ENCODE measurements around the gene GPR173. TPM values are rescaled to one million over a fixed set of nuclear protein-coding genes. Genes with fewer than 3 reads are reported as not detected.

Gene GPR173
- total and polyA plus RNA-seq, 2 experiments from 2014 or later = 0.92 to 7.7 TPM

GRCh38 chrX:53089224-53089842, 40.7 kb downstream of the GPR173 start (continued):
- TF ChIP-seq, protein P1, sequence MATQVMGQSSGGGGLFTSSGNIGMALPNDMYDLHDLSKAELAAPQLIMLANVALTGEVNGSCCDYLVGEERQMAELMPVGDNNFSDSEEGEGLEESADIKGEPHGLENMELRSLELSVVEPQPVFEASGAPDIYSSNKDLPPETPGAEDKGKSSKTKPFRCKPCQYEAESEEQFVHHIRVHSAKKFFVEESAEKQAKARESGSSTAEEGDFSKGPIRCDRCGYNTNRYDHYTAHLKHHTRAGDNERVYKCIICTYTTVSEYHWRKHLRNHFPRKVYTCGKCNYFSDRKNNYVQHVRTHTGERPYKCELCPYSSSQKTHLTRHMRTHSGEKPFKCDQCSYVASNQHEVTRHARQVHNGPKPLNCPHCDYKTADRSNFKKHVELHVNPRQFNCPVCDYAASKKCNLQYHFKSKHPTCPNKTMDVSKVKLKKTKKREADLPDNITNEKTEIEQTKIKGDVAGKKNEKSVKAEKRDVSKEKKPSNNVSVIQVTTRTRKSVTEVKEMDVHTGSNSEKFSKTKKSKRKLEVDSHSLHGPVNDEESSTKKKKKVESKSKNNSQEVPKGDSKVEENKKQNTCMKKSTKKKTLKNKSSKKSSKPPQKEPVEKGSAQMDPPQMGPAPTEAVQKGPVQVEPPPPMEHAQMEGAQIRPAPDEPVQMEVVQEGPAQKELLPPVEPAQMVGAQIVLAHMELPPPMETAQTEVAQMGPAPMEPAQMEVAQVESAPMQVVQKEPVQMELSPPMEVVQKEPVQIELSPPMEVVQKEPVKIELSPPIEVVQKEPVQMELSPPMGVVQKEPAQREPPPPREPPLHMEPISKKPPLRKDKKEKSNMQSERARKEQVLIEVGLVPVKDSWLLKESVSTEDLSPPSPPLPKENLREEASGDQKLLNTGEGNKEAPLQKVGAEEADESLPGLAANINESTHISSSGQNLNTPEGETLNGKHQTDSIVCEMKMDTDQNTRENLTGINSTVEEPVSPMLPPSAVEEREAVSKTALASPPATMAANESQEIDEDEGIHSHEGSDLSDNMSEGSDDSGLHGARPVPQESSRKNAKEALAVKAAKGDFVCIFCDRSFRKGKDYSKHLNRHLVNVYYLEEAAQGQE (IDR thresholded peaks at IDR 0.05; ENCODE audit: unreplicated experiment) = no peak
- TF ChIP-seq STAT1 (IDR thresholded peaks at IDR 0.05; ENCODE audit: unreplicated experiment) = no peak

- H3K9me2 ChIP-seq (ENCODE audit: insufficient read depth) = no peaks in the 10 kb centered on the region
- ATAC-seq (no peak), DNase-seq (ENCODE audit: low spot score) (no peak)
- no peak overlapping the region for H3K27ac ChIP-seq (ENCODE audit: low read depth)
- H3K4me2 ChIP-seq = no peak overlapping the region
- H3K4me1 ChIP-seq (ENCODE audit: insufficient read depth) = no peaks in the 10 kb centered on the region
- Mint-ChIP-seq H3K4me1 (peaks cover 11% of the 10 kb centered on the region), H3K9me3 (no peaks in the 10 kb centered on the region), H3K27ac (no peak overlapping the region), H3K4me3 (no peak overlapping the region), H3K27me3 (ENCODE audit: insufficient read depth, low read depth, poor library complexity) (peaks cover 5% of the 10 kb centered on the region), H3K36me3 (ENCODE audit: low read depth) (peaks cover 32% of the 10 kb centered on the region)
- no peaks in the 10 kb centered on the region for H3K27me3 ChIP-seq (ENCODE audit: insufficient read depth)
- TF ChIP-seq, protein P1 (IDR thresholded peaks at IDR 0.05; ENCODE audit: unreplicated experiment) = no peak
- no peak for TF ChIP-seq EZH2phosphoT487 (IDR thresholded peaks at IDR 0.05; ENCODE audit: unreplicated experiment)
- TF ChIP-seq EZH2 (IDR thresholded peaks at IDR 0.05; ENCODE audit: low read depth, unreplicated experiment) = no peak
- no peak for TF ChIP-seq STAT1 (IDR thresholded peaks at IDR 0.05; ENCODE audit: unreplicated experiment)
- TF ChIP-seq ETS1 (IDR thresholded peaks at IDR 0.05) = no peak
- TF ChIP-seq JUNB (IDR thresholded peaks at IDR 0.05; ENCODE audit: unreplicated experiment) = no peak
- no peak for TF ChIP-seq CTCF (conservative IDR thresholded peaks at IDR 0.05; ENCODE audit: low read depth in 2 of 2)
- H4K20me1 ChIP-seq (replicated peaks; ENCODE audit: insufficient read depth) = no peaks in the 10 kb centered on the region
- no peak overlapping the region for H3K4me3 ChIP-seq
- H3F3A ChIP-seq (replicated peaks; ENCODE audit: low read depth) = no peaks in the 10 kb centered on the region
- no peaks in the 10 kb centered on the region for H3K36me3 ChIP-seq (ENCODE audit: insufficient read depth)
- no peaks in the 10 kb centered on the region for H3K79me2 ChIP-seq (replicated peaks; ENCODE audit: insufficient read depth)
- H2AFZ ChIP-seq = no peak overlapping the region
Observed at GRCh38 chrX:53089925-53090324, 41.3 kb downstream of the GPR173 start.
